Neural cell (in vitro differentiated cells): Measurements from ENCODE around the gene HLA-G. TPM values are rescaled to one million over a fixed set of nuclear protein-coding genes. Genes with fewer than 3 reads are reported as not detected.

ENCODE experiments used
- H2AFZ ChIP-seq: fragments of 200-600, 300-800 bp; sonication (generic), shearing (Covaris generic); 2 replicates; pipeline ENCODE4 v1.6.0; 2014; ENCODE audit warnings: low read depth, mild to moderate bottlenecking, antibody characterized with exemption, low read length, moderate library complexity
- H3F3A ChIP-seq: fragments of 200-600 bp; shearing (Covaris generic); 2 replicates; pipeline ENCODE4 v1.6.1; 2016; ENCODE audit warnings: mild to moderate bottlenecking, moderate library complexity, mixed read lengths, antibody characterized with exemption, low read length; ENCODE audit not compliant: insufficient read depth, poor library complexity, severe bottlenecking
- H3K27ac ChIP-seq: fragments of 200-600, 300-800 bp; sonication (generic), shearing (Covaris generic); 2 replicates; pipeline ENCODE4 v1.5.1; 2014; ENCODE audit warnings: mild to moderate bottlenecking, low read length, moderate library complexity
- H3K27me3 ChIP-seq: fragments of 300-800, 200-600 bp; sonication (generic), shearing (Covaris generic); 2 replicates; pipeline ENCODE4 v1.6.0; 2014; ENCODE audit warnings: mild to moderate bottlenecking, low read depth, low read length, moderate library complexity; ENCODE audit not compliant: insufficient read depth
- H3K36me3 ChIP-seq: fragments of 300-800, 200-600 bp; sonication (generic), shearing (Covaris generic); 2 replicates; pipeline ENCODE4 v1.5.1; 2014; ENCODE audit warnings: mild to moderate bottlenecking, antibody characterized with exemption, low read length, moderate library complexity; ENCODE audit not compliant: insufficient read depth
- H3K4me2 ChIP-seq: fragments of 300-800, 200-600 bp; sonication (generic), shearing (Covaris generic); 2 replicates; pipeline ENCODE4 v1.6.0; 2014; ENCODE audit warnings: mild to moderate bottlenecking, low read length
- H3K4me3 ChIP-seq: fragments of 300-800, 200-600 bp; sonication (generic), shearing (Covaris generic); 2 replicates; pipeline ENCODE4 v1.5.1; 2014; ENCODE audit warnings: mild to moderate bottlenecking, low read length, moderate library complexity
- H3K79me2 ChIP-seq: fragments of 200-600 bp; shearing (Covaris generic); replicated peaks from 2 replicates; pipeline ENCODE4 v1.6.0; 2014; ENCODE audit warnings: mild to moderate bottlenecking, low read length, moderate library complexity; ENCODE audit not compliant: insufficient read depth
- H3K9ac ChIP-seq: fragments of 300-800, 200-600 bp; sonication (generic), shearing (Covaris generic); 2 replicates; pipeline ENCODE4 v1.6.1; 2016; ENCODE audit warnings: mild to moderate bottlenecking, low read length, mixed read lengths
- H3K9me2 ChIP-seq: fragments of 200-600 bp; shearing (Covaris generic); 2 replicates; pipeline ENCODE4 v1.6.1; 2016; ENCODE audit warnings: mild to moderate bottlenecking, low read length, mixed read lengths; ENCODE audit not compliant: insufficient read depth
- H3K9me3 ChIP-seq: fragments of 200-600, 300-800 bp; sonication (generic), shearing (Covaris generic); 2 replicates; pipeline ENCODE4 v1.6.1; 2016; ENCODE audit warnings: mild to moderate bottlenecking, mixed run types, low read length, moderate library complexity, mixed read lengths
- H4K20me1 ChIP-seq: fragments of 200-600 bp; shearing (Covaris generic); 2 replicates; pipeline ENCODE4 v1.6.1; 2016; ENCODE audit warnings: mild to moderate bottlenecking, mixed run types; ENCODE audit not compliant: insufficient read depth
- EP300 ChIP-seq: fragments of 450-650 bp; conservative IDR thresholded peaks from 2 replicates; pipeline ENCODE4 v1.6.1; 2014; ENCODE audit warnings: antibody characterized with exemption, mild to moderate bottlenecking, moderate library complexity; ENCODE audit not compliant: poor library complexity, severe bottlenecking
- EZH2 ChIP-seq: fragments of 200-600, 300-800 bp; shearing (Covaris generic), sonication (generic); IDR thresholded peaks from 2 replicates; pipeline ENCODE4 v1.6.1; 2014; ENCODE audit warnings: antibody characterized with exemption, low read length, borderline replicate concordance, mild to moderate bottlenecking; ENCODE audit not compliant: insufficient read depth, poor library complexity, severe bottlenecking
- MXI1 ChIP-seq: fragments of 450-650 bp; conservative IDR thresholded peaks from 2 replicates; pipeline ENCODE4 v1.6.1; 2014; ENCODE audit warnings: antibody characterized with exemption, mild to moderate bottlenecking; ENCODE audit not compliant: poor library complexity, severe bottlenecking
- POLR2AphosphoS5 ChIP-seq: IDR thresholded peaks from 2 replicates; pipeline ENCODE4 v1.6.1; 2012
- RAD21 ChIP-seq: fragments of 450-650 bp; conservative IDR thresholded peaks from 2 replicates; pipeline ENCODE4 v1.6.1; 2014; ENCODE audit warnings: antibody characterized with exemption, mild to moderate bottlenecking, moderate library complexity
- SMC3 ChIP-seq: fragments of 450-650 bp; conservative IDR thresholded peaks from 2 replicates; pipeline ENCODE4 v1.6.1; 2014; ENCODE audit warnings: antibody characterized with exemption, mild to moderate bottlenecking, moderate library complexity; ENCODE audit not compliant: poor library complexity
- TAF1 ChIP-seq: IDR thresholded peaks from 2 replicates; pipeline ENCODE4 v1.6.1; 2012; ENCODE audit warnings: low read depth
- polyA plus RNA-seq: library from polyadenylated mRNA; depleted of rRNA; stranded (reverse); fragments of >200 nt; gene quantifications from 2 replicates; pipeline ENCODE4 v1.2.3, GENCODE V29; 2014
- TF ChIP-seq, protein P1 (sequence below): fragments of 450-650 bp; IDR thresholded peaks from 2 replicates; pipeline ENCODE4 v1.5.1; 2014; ENCODE audit warnings: antibody characterized with exemption, mild to moderate bottlenecking, moderate library complexity; ENCODE audit not compliant: poor library complexity, severe bottlenecking
- TF ChIP-seq, protein P2 (sequence below): IDR thresholded peaks from 2 replicates; pipeline ENCODE4 v1.6.1; 2012; ENCODE audit warnings: borderline replicate concordance

HLA-G gene
- polyA plus RNA-seq, 1 donor from 2014 or later: not detected

DNA sequence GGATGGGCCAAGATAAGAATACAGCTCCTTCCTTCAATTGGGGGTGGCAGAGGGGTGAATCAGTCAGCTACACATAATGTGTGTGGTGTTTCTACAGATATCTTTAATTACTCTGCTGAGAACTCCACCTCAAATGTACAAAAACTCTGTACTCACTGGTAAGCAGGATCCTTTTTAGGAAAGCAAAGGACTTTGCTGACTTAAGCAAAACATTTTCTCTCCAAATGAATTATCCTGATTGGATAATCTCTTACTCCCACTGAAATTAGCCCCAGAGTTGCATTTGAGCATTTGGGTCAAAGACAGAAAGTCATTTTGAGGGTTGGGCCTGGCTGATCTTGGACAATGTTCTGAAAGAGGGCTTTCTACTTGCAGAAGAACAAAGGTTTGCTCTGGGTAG is 13.4 kb downstream of the HLA-G start:
- TF ChIP-seq EZH2 (no peak), EP300 (no peak), POLR2AphosphoS5 (no peak), SMC3 (no peak), TAF1 (no peak), MXI1 (no peak), RAD21 (no peak)
- TF ChIP-seq, protein P1, sequence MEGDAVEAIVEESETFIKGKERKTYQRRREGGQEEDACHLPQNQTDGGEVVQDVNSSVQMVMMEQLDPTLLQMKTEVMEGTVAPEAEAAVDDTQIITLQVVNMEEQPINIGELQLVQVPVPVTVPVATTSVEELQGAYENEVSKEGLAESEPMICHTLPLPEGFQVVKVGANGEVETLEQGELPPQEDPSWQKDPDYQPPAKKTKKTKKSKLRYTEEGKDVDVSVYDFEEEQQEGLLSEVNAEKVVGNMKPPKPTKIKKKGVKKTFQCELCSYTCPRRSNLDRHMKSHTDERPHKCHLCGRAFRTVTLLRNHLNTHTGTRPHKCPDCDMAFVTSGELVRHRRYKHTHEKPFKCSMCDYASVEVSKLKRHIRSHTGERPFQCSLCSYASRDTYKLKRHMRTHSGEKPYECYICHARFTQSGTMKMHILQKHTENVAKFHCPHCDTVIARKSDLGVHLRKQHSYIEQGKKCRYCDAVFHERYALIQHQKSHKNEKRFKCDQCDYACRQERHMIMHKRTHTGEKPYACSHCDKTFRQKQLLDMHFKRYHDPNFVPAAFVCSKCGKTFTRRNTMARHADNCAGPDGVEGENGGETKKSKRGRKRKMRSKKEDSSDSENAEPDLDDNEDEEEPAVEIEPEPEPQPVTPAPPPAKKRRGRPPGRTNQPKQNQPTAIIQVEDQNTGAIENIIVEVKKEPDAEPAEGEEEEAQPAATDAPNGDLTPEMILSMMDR: no peak
- TF ChIP-seq, protein P2, sequence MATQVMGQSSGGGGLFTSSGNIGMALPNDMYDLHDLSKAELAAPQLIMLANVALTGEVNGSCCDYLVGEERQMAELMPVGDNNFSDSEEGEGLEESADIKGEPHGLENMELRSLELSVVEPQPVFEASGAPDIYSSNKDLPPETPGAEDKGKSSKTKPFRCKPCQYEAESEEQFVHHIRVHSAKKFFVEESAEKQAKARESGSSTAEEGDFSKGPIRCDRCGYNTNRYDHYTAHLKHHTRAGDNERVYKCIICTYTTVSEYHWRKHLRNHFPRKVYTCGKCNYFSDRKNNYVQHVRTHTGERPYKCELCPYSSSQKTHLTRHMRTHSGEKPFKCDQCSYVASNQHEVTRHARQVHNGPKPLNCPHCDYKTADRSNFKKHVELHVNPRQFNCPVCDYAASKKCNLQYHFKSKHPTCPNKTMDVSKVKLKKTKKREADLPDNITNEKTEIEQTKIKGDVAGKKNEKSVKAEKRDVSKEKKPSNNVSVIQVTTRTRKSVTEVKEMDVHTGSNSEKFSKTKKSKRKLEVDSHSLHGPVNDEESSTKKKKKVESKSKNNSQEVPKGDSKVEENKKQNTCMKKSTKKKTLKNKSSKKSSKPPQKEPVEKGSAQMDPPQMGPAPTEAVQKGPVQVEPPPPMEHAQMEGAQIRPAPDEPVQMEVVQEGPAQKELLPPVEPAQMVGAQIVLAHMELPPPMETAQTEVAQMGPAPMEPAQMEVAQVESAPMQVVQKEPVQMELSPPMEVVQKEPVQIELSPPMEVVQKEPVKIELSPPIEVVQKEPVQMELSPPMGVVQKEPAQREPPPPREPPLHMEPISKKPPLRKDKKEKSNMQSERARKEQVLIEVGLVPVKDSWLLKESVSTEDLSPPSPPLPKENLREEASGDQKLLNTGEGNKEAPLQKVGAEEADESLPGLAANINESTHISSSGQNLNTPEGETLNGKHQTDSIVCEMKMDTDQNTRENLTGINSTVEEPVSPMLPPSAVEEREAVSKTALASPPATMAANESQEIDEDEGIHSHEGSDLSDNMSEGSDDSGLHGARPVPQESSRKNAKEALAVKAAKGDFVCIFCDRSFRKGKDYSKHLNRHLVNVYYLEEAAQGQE: no peak
- Histone ChIP-seq H4K20me1 (no peaks in the 10 kb centered on the region), H2AFZ (no peak overlapping the region), H3K9me2 (no peaks in the 10 kb centered on the region), H3K27ac (no peak overlapping the region), H3K36me3 (no peaks in the 10 kb centered on the region), H3F3A (no peaks in the 10 kb centered on the region), H3K4me3 (no peak overlapping the region), H3K9ac (no peak overlapping the region), H3K27me3 (peaks cover 12% of the 10 kb centered on the region), H3K9me3 (no peaks in the 10 kb centered on the region), H3K79me2 (no peaks in the 10 kb centered on the region), H3K4me2 (no peak overlapping the region)

DNA sequence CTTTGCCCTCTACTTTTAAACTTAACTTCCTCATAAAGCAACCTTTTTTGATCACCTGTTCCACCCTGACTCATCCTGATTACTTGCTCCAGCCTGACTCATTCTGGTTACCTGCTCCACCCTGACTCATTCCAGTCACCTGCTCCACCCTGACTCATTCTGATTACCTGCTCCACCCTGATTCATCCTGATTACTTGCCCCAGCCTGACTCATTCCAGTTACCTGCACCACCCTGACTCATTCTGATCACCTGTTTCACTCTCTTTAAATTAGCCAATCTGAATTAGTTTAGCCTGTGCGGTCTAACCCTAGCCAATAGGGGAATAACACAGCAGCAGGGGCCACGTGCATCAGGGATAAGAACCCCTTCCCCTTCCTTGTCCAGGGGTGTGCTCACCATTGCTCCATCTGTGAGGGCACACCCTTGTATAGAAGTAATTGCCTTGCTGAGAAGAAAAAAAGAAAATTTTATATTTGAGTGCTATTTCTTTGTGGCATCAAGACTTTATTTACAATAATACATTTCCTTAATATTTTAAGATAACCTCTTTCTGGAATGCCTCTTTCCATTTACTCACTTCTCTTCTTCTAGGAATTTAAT is 17.9 kb downstream of the HLA-G start:
- TF ChIP-seq POLR2AphosphoS5 (no peak), EZH2 (no peak), RAD21 (no peak), MXI1 (no peak), TAF1 (no peak), EP300 (no peak), SMC3 (no peak)
- TF ChIP-seq, protein P2: no peak
- TF ChIP-seq, protein P1: no peak
- Histone ChIP-seq H3K9ac (no peak overlapping the region), H3K27me3 (peaks cover 29% of the 10 kb centered on the region), H4K20me1 (no peaks in the 10 kb centered on the region), H3K27ac (no peak overlapping the region), H3K79me2 (no peaks in the 10 kb centered on the region), H3K4me2 (no peak overlapping the region), H2AFZ (no peak overlapping the region), H3K9me2 (no peaks in the 10 kb centered on the region), H3K4me3 (no peak overlapping the region), H3K36me3 (no peaks in the 10 kb centered on the region), H3F3A (no peaks in the 10 kb centered on the region), H3K9me3 (no peaks in the 10 kb centered on the region)
